H9 (cell line): ENCODE results near the gene RAB3IL1. TPM values are rescaled to one million over a fixed set of nuclear protein-coding genes. Genes with fewer than 3 reads are reported as not detected.

Experiments
- DNase-seq: peaks from one replicate; pipeline ENCODE4 v3.0.0-alpha.2; 2017
- H2AFZ ChIP-seq: one replicate; pipeline ENCODE4 v1.6.1; 2013; ENCODE audit warnings: mild to moderate bottlenecking, low read length, control low read depth, moderate library complexity
- H2AK5ac ChIP-seq: 2 replicates; pipeline ENCODE4 v1.6.1; 2013; ENCODE audit warnings: low read length, control low read depth, mixed read lengths; ENCODE audit not compliant: insufficient read length
- H2BK120ac ChIP-seq: one replicate; pipeline ENCODE4 v1.6.1; 2013; ENCODE audit warnings: low read depth, mild to moderate bottlenecking, low read length, control low read depth, inconsistent platforms; ENCODE audit not compliant: poor library complexity, severe bottlenecking
- H2BK12ac ChIP-seq: 2 replicates; pipeline ENCODE4 v1.6.1; 2013; ENCODE audit warnings: low read length, control low read depth, mixed read lengths, low read depth; ENCODE audit not compliant: insufficient read length
- H2BK15ac ChIP-seq: 2 replicates; pipeline ENCODE4 v1.6.1; 2013; ENCODE audit warnings: low read depth, low read length, control low read depth
- H2BK20ac ChIP-seq: one replicate; pipeline ENCODE4 v1.6.1; 2013; ENCODE audit warnings: low read depth, mild to moderate bottlenecking, low read length, control low read depth, inconsistent platforms; ENCODE audit not compliant: poor library complexity, severe bottlenecking
- H2BK5ac ChIP-seq: 2 replicates; pipeline ENCODE4 v1.6.1; 2013; ENCODE audit warnings: low read length, control low read depth, mixed read lengths; ENCODE audit not compliant: insufficient read length
- H3K14ac ChIP-seq: 2 replicates; pipeline ENCODE4 v1.6.1; 2013; ENCODE audit warnings: low read length, control low read depth; ENCODE audit not compliant: insufficient read depth
- H3K18ac ChIP-seq: 2 replicates; pipeline ENCODE4 v1.6.1; 2013; ENCODE audit warnings: low read depth, mild to moderate bottlenecking, mixed read lengths, low read length, control low read depth; ENCODE audit not compliant: insufficient read length
- H3K23ac ChIP-seq: 2 replicates; pipeline ENCODE4 v1.6.1; 2013; ENCODE audit warnings: low read length, control low read depth, mixed read lengths, low read depth; ENCODE audit not compliant: insufficient read length
- H3K23me2 ChIP-seq: 2 replicates; pipeline ENCODE4 v1.6.1; 2013; ENCODE audit warnings: low read depth, mild to moderate bottlenecking, mixed read lengths, low read length, control low read depth; ENCODE audit not compliant: insufficient read length, poor library complexity, severe bottlenecking
- H3K27ac ChIP-seq: 2 replicates; pipeline ENCODE4 v1.5.1; 2013; ENCODE audit warnings: low read length, control low read depth, mixed read lengths, low read depth; ENCODE audit not compliant: insufficient read length
- H3K27me3 ChIP-seq: 2 replicates; pipeline ENCODE4 v1.6.1; 2013; ENCODE audit warnings: low read length, control low read depth, inconsistent platforms; ENCODE audit not compliant: insufficient read depth
- H3K4ac ChIP-seq: 2 replicates; pipeline ENCODE4 v1.6.1; 2013; ENCODE audit warnings: low read depth, mild to moderate bottlenecking, control low read depth, inconsistent platforms, low read length, moderate library complexity
- H3K4me1 ChIP-seq: 2 replicates; pipeline ENCODE4 v1.6.1; 2013; ENCODE audit warnings: low read length, control low read depth, inconsistent platforms; ENCODE audit not compliant: insufficient read depth
- H3K4me2 ChIP-seq: 2 replicates; pipeline ENCODE4 v1.6.1; 2013; ENCODE audit warnings: low read length, control low read depth, mixed read lengths; ENCODE audit not compliant: insufficient read length, insufficient read depth
- H3K56ac ChIP-seq: 2 replicates; pipeline ENCODE4 v1.6.1; 2013; ENCODE audit warnings: low read depth, mild to moderate bottlenecking, mixed read lengths, low read length, control low read depth; ENCODE audit not compliant: insufficient read length
- H3K79me1 ChIP-seq: 2 replicates; pipeline ENCODE4 v1.6.1; 2013; ENCODE audit warnings: low read depth, mild to moderate bottlenecking, moderate library complexity, low read length, control low read depth, inconsistent platforms; ENCODE audit not compliant: insufficient read depth, poor library complexity, severe bottlenecking
- H3K79me2 ChIP-seq: 2 replicates; pipeline ENCODE4 v1.6.1; 2013; ENCODE audit warnings: low read length, control low read depth, inconsistent platforms; ENCODE audit not compliant: insufficient read depth
- H3K9ac ChIP-seq: 2 replicates; pipeline ENCODE4 v1.6.1; 2013; ENCODE audit warnings: low read length, control low read depth, mixed read lengths; ENCODE audit not compliant: insufficient read length; ENCODE audit errors: extremely low read depth
- H3K9me3 ChIP-seq: one replicate; pipeline ENCODE4 v1.6.1; 2013; ENCODE audit warnings: low read depth, low read length, inconsistent platforms; ENCODE audit not compliant: control insufficient read depth
- H3T11ph ChIP-seq: one replicate; pipeline ENCODE4 v1.6.1; 2013; ENCODE audit warnings: mild to moderate bottlenecking, low read length, control low read depth, inconsistent platforms
- H4K20me1 ChIP-seq: one replicate; pipeline ENCODE4 v1.6.1; 2013; ENCODE audit not compliant: control insufficient read depth, insufficient read length, insufficient read depth
- H4K5ac ChIP-seq: 2 replicates; pipeline ENCODE4 v1.6.1; 2013; ENCODE audit warnings: low read depth, mild to moderate bottlenecking, mixed read lengths, low read length, control low read depth; ENCODE audit not compliant: insufficient read length
- H4K8ac ChIP-seq: replicated peaks from 2 replicates; pipeline ENCODE4 v1.6.1; 2013; ENCODE audit warnings: low read length, control low read depth, mixed read lengths, low read depth; ENCODE audit not compliant: insufficient read length
- H4K91ac ChIP-seq: 2 replicates; pipeline ENCODE4 v1.6.1; 2013; ENCODE audit warnings: low read depth, mild to moderate bottlenecking, moderate library complexity, mixed read lengths, low read length, control low read depth; ENCODE audit not compliant: insufficient read length
- H3K27ac Mint-ChIP-seq, 3 experiments: 2 replicates in 2 of 3; 3 replicates in 1 of 3; pipeline ENCODE4 v1.8.0; 2020 to 2021; ENCODE audit warnings: mixed read lengths in 3 of 3, mild to moderate bottlenecking in 1 of 3, moderate library complexity in 1 of 3
- H3K27me3 Mint-ChIP-seq: 2 replicates; pipeline ENCODE4 v1.8.0; 2021; ENCODE audit warnings: low read depth, mild to moderate bottlenecking, moderate library complexity, mixed read lengths
- H3K36me3 Mint-ChIP-seq, 3 experiments: 2 replicates in 2 of 3; 3 replicates in 1 of 3; pipeline ENCODE4 v1.8.0; 2020 to 2021; ENCODE audit warnings: low read depth in 3 of 3, mixed read lengths in 3 of 3; ENCODE audit not compliant: insufficient read depth in 1 of 3
- H3K4me1 Mint-ChIP-seq, 2 experiments: 2 replicates each; pipeline ENCODE4 v1.8.0; 2020; ENCODE audit warnings: mixed read lengths in 2 of 2
- H3K4me3 Mint-ChIP-seq, 2 experiments: 2 replicates in 1 of 2; 3 replicates in 1 of 2; pipeline ENCODE4 v1.8.0; 2020 to 2021; ENCODE audit warnings: mild to moderate bottlenecking in 2 of 2, mixed read lengths in 2 of 2, moderate library complexity in 1 of 2
- H3K9me3 Mint-ChIP-seq, 2 experiments: 2 replicates in 1 of 2; 3 replicates in 1 of 2; pipeline ENCODE4 v1.8.0; 2020; ENCODE audit warnings: mild to moderate bottlenecking in 2 of 2, mixed read lengths in 2 of 2, moderate library complexity in 1 of 2
- WGBS: extraction: QIAGEN DNeasy Blood & Tissue Kit; methylation state at CpG from one replicate; pipeline ENCODE4 v1.1.7; 2013; ENCODE audit warnings: missing lambda C conversion rate, low lambda C conversion rate, mixed read lengths; ENCODE audit not compliant: insufficient read length; ENCODE audit errors: extremely low coverage; 5-methylcytosine and 5-hydroxymethylcytosine counted together
- total RNA-seq: library from RNA; stranded (reverse); gene quantifications from 2 replicates; pipeline ENCODE4 v1.2.1, GENCODE V29; 2021
- TF ChIP-seq, protein P1 (sequence below): fragments of 200-600 bp; sonication (generic); conservative IDR thresholded peaks from 3 replicates; pipeline ENCODE4 v1.8.0; 2021; ENCODE audit warnings: antibody characterized with exemption, mild to moderate bottlenecking

The RAB3IL1 gene
- total RNA-seq, 1 experiment from 2014 or later: 2.4 TPM

DNA sequence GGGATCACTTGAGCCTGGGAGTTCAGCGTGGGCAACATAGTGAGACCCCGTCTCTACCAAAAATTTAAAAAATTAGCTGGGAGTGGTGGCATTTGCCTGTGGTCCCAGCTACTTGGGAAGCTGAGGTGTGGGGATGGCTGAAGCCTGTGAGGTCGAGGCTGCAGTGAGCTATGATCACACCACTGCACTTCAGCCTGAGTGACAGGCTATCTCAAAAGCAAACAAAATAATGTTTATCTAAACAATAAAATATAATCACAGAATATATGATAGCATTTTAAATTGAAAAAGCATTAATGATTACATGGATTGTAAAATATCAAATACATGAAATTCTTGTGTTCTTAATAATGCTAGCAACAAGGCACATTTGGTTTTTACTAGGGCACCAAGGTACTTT is 35.5 kb upstream of the RAB3IL1 start:
- Histone ChIP-seq H3K27me3 (no peaks in the 10 kb centered on the region), H4K91ac (no peak overlapping the region), H3K9ac (no peak overlapping the region), H3K14ac (no peak overlapping the region), H3K18ac (no peak overlapping the region), H2BK15ac (no peak overlapping the region), H3K23me2 (peaks cover 8% of the 10 kb centered on the region), H3K4me1 (no peaks in the 10 kb centered on the region; the same call in 1 of the 2 replicates), H3T11ph (no peak overlapping the region), H3K56ac (no peak overlapping the region), H3K4ac (no peak overlapping the region), H2AK5ac (no peak overlapping the region), H2BK12ac (no peak overlapping the region), H2BK20ac (no peak overlapping the region), H3K4me2 (no peak overlapping the region), H4K20me1 (no peaks in the 10 kb centered on the region), H3K9me3 (no peaks in the 10 kb centered on the region), H2BK5ac (no peak overlapping the region), H3K27ac (no peak overlapping the region), H4K8ac (no peak overlapping the region), H2BK120ac (no peak overlapping the region), H3K23ac (no peak overlapping the region), H3K79me1 (no peaks in the 10 kb centered on the region), H2AFZ (no peak overlapping the region), H4K5ac (no peak overlapping the region), H3K79me2 (no peaks in the 10 kb centered on the region)
- TF ChIP-seq, protein P1, sequence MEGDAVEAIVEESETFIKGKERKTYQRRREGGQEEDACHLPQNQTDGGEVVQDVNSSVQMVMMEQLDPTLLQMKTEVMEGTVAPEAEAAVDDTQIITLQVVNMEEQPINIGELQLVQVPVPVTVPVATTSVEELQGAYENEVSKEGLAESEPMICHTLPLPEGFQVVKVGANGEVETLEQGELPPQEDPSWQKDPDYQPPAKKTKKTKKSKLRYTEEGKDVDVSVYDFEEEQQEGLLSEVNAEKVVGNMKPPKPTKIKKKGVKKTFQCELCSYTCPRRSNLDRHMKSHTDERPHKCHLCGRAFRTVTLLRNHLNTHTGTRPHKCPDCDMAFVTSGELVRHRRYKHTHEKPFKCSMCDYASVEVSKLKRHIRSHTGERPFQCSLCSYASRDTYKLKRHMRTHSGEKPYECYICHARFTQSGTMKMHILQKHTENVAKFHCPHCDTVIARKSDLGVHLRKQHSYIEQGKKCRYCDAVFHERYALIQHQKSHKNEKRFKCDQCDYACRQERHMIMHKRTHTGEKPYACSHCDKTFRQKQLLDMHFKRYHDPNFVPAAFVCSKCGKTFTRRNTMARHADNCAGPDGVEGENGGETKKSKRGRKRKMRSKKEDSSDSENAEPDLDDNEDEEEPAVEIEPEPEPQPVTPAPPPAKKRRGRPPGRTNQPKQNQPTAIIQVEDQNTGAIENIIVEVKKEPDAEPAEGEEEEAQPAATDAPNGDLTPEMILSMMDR: no peak
- no peak for DNase-seq
- no peak overlapping the region for H3K4me3 Mint-ChIP-seq
- H3K27me3 Mint-ChIP-seq: peaks cover 31% of the 10 kb centered on the region
- WGBS: no CpG with 5 or more reads among the region's 3 CpGs
- no peaks in the 10 kb centered on the region for H3K9me3 Mint-ChIP-seq
- no peaks in the 10 kb centered on the region for H3K36me3 Mint-ChIP-seq
- H3K4me1 Mint-ChIP-seq: peaks cover 0 to 22% of the 10 kb centered on the region in 2 experiments; a peak in 3 of 4 replicates
- no peak overlapping the region for H3K27ac Mint-ChIP-seq
